ENCODE data around the gene RPS18. TPM values are rescaled to one million over a fixed set of nuclear protein-coding genes. Genes with fewer than 3 reads are reported as not detected.
A peak's percentile ranks its signal among the peaks of the same experiment; 100 is the strongest.

Gene RPS18
- total and polyA plus RNA-seq, 2 of the 13 experiments (the other 11 are each of a cell fraction or from before 2014, with no cell fraction given): 3,896 to 5,806 TPM

DNA sequence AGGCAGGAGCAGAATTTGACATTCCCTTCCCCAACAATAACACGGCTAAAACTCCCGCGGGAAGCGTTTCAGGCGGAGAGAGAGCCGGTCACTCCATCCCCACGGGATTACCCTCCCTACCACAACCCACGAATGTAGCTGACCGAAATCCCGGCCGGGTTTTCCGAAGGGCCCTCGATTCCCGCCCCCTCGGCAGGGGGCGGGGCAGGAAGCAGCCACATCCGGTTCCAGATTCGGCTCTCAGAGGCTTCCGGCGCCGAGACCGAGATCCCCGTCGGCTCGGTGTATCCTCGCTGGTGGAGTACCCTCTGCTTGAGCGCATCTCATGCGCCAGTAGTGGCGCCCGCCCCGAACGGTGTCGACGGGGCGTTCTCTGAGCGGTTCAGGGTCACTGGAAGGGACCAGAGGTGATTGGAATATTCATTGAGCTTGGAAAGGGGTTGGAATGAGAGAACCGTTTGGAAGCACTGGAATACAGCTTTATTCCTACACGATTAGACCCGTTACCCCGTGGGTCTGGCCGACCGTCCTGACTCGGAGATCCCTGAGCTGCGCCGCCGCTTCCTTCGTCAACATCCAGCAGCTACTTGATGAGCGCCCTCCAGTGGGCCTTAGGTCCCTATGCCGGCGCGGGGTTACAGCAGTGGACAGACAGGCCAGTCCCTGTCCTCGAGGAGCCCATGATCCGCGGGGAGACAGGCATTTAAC is 27.5 kb downstream of the RPS18 start (continued):
- TF ChIP-seq, protein P1, sequence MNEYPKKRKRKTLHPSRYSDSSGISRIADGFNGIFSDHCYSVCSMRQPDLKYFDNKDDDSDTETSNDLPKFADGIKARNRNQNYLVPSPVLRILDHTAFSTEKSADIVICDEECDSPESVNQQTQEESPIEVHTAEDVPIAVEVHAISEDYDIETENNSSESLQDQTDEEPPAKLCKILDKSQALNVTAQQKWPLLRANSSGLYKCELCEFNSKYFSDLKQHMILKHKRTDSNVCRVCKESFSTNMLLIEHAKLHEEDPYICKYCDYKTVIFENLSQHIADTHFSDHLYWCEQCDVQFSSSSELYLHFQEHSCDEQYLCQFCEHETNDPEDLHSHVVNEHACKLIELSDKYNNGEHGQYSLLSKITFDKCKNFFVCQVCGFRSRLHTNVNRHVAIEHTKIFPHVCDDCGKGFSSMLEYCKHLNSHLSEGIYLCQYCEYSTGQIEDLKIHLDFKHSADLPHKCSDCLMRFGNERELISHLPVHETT (CRISPR knock-in tag; conservative IDR thresholded peaks at IDR 0.05): peak; percentile 82
- TF ChIP-seq PAXIP1 (CRISPR knock-in tag; conservative IDR thresholded peaks at IDR 0.05) (peak; percentile 64), ZNF362 (CRISPR knock-in tag; IDR thresholded peaks at IDR 0.05; ENCODE audit: borderline replicate concordance) (0 out of 2 replicates have a peak, but pooled peaks have one; percentile 46), ZNF704 (CRISPR knock-in tag; IDR thresholded peaks at IDR 0.05; ENCODE audit: borderline replicate concordance) (peak; percentile 81; the same call in 1 of the 2 replicates), CREM (IDR thresholded peaks at IDR 0.05) (0 out of 2 replicates have a peak, but pooled peaks have one; percentile 62), CREM (CRISPR knock-in tag; IDR thresholded peaks at IDR 0.05) (no peak), ZNF776 (CRISPR knock-in tag; IDR thresholded peaks at IDR 0.05) (no peak), ZMYM4 (CRISPR knock-in tag; IDR thresholded peaks at IDR 0.05) (no peak), SRSF9 (IDR thresholded peaks at IDR 0.05; ENCODE audit: borderline replicate concordance, insufficient read depth, low read depth, low read length, poor library complexity, severe bottlenecking) (no peak), ZNF296 (CRISPR knock-in tag; conservative IDR thresholded peaks at IDR 0.05) (0 out of 2 replicates have a peak, but pooled peaks have one; percentile 47), YY1 (IDR thresholded peaks at IDR 0.05; ENCODE audit: insufficient read depth, insufficient replicate concordance, low read depth, low read length) (peak; percentile 53), CAMTA2 (CRISPR knock-in tag; IDR thresholded peaks at IDR 0.05; ENCODE audit: borderline replicate concordance) (peak; percentile 97), JDP2 (CRISPR knock-in tag; IDR thresholded peaks at IDR 0.05; ENCODE audit: borderline replicate concordance) (no peak)
- TF ChIP-seq, protein P2, sequence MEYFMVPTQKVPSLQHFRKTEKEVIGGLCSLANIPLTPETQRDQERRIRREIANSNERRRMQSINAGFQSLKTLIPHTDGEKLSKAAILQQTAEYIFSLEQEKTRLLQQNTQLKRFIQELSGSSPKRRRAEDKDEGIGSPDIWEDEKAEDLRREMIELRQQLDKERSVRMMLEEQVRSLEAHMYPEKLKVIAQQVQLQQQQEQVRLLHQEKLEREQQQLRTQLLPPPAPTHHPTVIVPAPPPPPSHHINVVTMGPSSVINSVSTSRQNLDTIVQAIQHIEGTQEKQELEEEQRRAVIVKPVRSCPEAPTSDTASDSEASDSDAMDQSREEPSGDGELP (IDR thresholded peaks at IDR 0.05; ENCODE audit: borderline replicate concordance, low read depth): no peak

Measured in HepG2 (cell line).